HepG2 (cell line): ENCODE data around the gene PLEKHG2. TPM values are rescaled to one million over a fixed set of nuclear protein-coding genes. Genes with fewer than 3 reads are reported as not detected.

Experiments used
- BCLAF1 ChIP-seq: fragments of 450-650 bp; IDR thresholded peaks from 2 replicates; pipeline ENCODE4 v1.6.1; 2017; ENCODE audit warnings: mild to moderate bottlenecking
- ETS1 ChIP-seq: sonication (generic); formaldehyde crosslinking; IDR thresholded peaks from 2 replicates; pipeline ENCODE4 v1.4.0; 2020; ENCODE audit warnings: missing genetic modification reagents
- FIP1L1 ChIP-seq: fragments of 200-400 bp; formaldehyde crosslinking; IDR thresholded peaks from 2 replicates; pipeline ENCODE4 v1.6.1; 2018; ENCODE audit warnings: low read depth, mild to moderate bottlenecking, low read length, moderate library complexity, borderline replicate concordance; ENCODE audit not compliant: insufficient read depth
- FOXC1 ChIP-seq: sonication (generic); formaldehyde crosslinking; IDR thresholded peaks from 2 replicates; pipeline ENCODE4 v1.8.0; 2022; ENCODE audit warnings: mild to moderate bottlenecking, missing genetic modification reagents, borderline replicate concordance
- FOXP1 ChIP-seq, 2 experiments: fragments of 450-650 bp in 1 of 2; IDR thresholded peaks; 2 replicates each; pipeline ENCODE4 v1.6.1; 2017 to 2018; ENCODE audit warnings: antibody characterized with exemption in 1 of 2
- FUBP1 ChIP-seq: sonication (generic); formaldehyde crosslinking; IDR thresholded peaks from 2 replicates; pipeline ENCODE4 v1.5.1; 2020; ENCODE audit warnings: missing genetic modification reagents, mild to moderate bottlenecking, borderline replicate concordance
- HINFP ChIP-seq: sonication (generic); formaldehyde crosslinking; IDR thresholded peaks from 2 replicates; pipeline ENCODE4 v1.4.0; 2020; ENCODE audit warnings: low read depth, mild to moderate bottlenecking, missing genetic modification reagents
- IRF2 ChIP-seq: IDR thresholded peaks from 2 replicates; pipeline ENCODE4 v1.6.1; 2018; ENCODE audit warnings: missing genetic modification reagents, missing compliant biosample characterization
- MEF2D ChIP-seq: sonication (generic); formaldehyde crosslinking; IDR thresholded peaks from 2 replicates; pipeline ENCODE4 v1.5.1; 2020; ENCODE audit warnings: mild to moderate bottlenecking, missing genetic modification reagents
- NR2F2 ChIP-seq: IDR thresholded peaks from 2 replicates; pipeline ENCODE4 v1.6.1; 2012; ENCODE audit warnings: low read depth, inconsistent platforms, borderline replicate concordance
- SRSF9 ChIP-seq: fragments of 200-400 bp; formaldehyde crosslinking; IDR thresholded peaks from 2 replicates; pipeline ENCODE4 v1.6.1; 2018; ENCODE audit warnings: borderline replicate concordance, mild to moderate bottlenecking, low read depth, low read length; ENCODE audit not compliant: insufficient read depth, poor library complexity, severe bottlenecking
- TARDBP ChIP-seq: sonication (generic); formaldehyde crosslinking; IDR thresholded peaks from 2 replicates; pipeline ENCODE4 v1.8.0; 2022; ENCODE audit warnings: mild to moderate bottlenecking, missing genetic modification reagents
- U2AF1 ChIP-seq: fragments of 200-400 bp; formaldehyde crosslinking; optimal IDR thresholded peaks from 2 replicates; pipeline ENCODE3; 2017; ENCODE audit warnings: mild to moderate bottlenecking, low read depth, low read length
- ZBTB26 ChIP-seq: IDR thresholded peaks from 2 replicates; pipeline ENCODE4 v1.6.1; 2016; ENCODE audit warnings: missing compliant biosample characterization, missing genetic modification reagents, borderline replicate concordance
- ZNF143 ChIP-seq: sonication (generic); formaldehyde crosslinking; IDR thresholded peaks from 2 replicates; pipeline ENCODE4 v1.4.0; 2020; ENCODE audit warnings: missing genetic modification reagents
- ZNF234 ChIP-seq: sonication (generic); formaldehyde crosslinking; conservative IDR thresholded peaks from 2 replicates; pipeline ENCODE4 v1.5.1; 2020; ENCODE audit warnings: mild to moderate bottlenecking, missing genetic modification reagents
- ZNF260 ChIP-seq: sonication (generic); formaldehyde crosslinking; IDR thresholded peaks from 2 replicates; pipeline ENCODE4 v1.4.0; 2020; ENCODE audit warnings: missing genetic modification reagents, low read depth, mild to moderate bottlenecking, borderline replicate concordance
- ZNF501 ChIP-seq: sonication (generic); formaldehyde crosslinking; IDR thresholded peaks from 2 replicates; pipeline ENCODE4 v1.5.1; 2020; ENCODE audit warnings: mild to moderate bottlenecking, moderate library complexity, missing genetic modification reagents
- ZNF557 ChIP-seq: sonication (generic); formaldehyde crosslinking; IDR thresholded peaks from 2 replicates; pipeline ENCODE4 v1.4.0; 2020; ENCODE audit warnings: missing genetic modification reagents
- polyA plus RNA-seq, 8 experiments: library from polyadenylated mRNA; depleted of rRNA in 3 of 8; stranded (reverse) in 7 of 8; unstranded in 1 of 8; fragments of >200 nt; fragmentation: Illumina TruSeq in 4 of 8; extraction: Trizol in 4 of 8; gene quantifications; 2 replicates each; pipeline versions ENCODE4 v1.2.1 to v1.2.3, GENCODE V29; 2011 to 2016; ENCODE audit warnings: low read depth in 4 of 8, missing spikeins in 1 of 8, mixed read lengths in 1 of 8; ENCODE audit not compliant: insufficient read depth in 1 of 8
- total RNA-seq, 5 experiments: library from RNA; depleted of rRNA; stranded (reverse); fragments of >200 nt; fragmentation: Illumina TruSeq; extraction: Trizol; gene quantifications; 2 replicates each; pipeline ENCODE4 v1.2.3, GENCODE V29; 2016; ENCODE audit warnings: low read depth in 1 of 5

Gene PLEKHG2
- total and polyA plus RNA-seq, 2 of the 13 experiments (the other 11 are each of a cell fraction or from before 2014, with no cell fraction given), result 3.6 to 6.8 TPM

- TF ChIP-seq FUBP1 (CRISPR knock-in tag) (no peak), FIP1L1 (no peak), HINFP (CRISPR knock-in tag) (0 out of 2 replicates have a peak, but pooled peaks have one; percentile 61), ZNF260 (CRISPR knock-in tag) (no peak), ETS1 (CRISPR knock-in tag) (no peak), NR2F2 (peak; percentile 9; the same call in 1 of the 2 replicates), BCLAF1 (no peak), U2AF1 (no peak), TARDBP (peak; percentile 93), ZNF501 (peak; percentile 91; the same call in 1 of the 2 replicates), ZBTB26 (CRISPR knock-in tag) (peak; percentile 72), ZNF143 (CRISPR knock-in tag) (no peak), ZNF557 (no peak), SRSF9 (no peak), IRF2 (peak; percentile 93), FOXC1 (CRISPR knock-in tag) (peak; percentile 68; the same call in 1 of the 2 replicates), MEF2D (peak; percentile 84), FOXP1 (IDR thresholded peaks at IDR 0.05) (no peak), FOXP1 (CRISPR knock-in tag; IDR thresholded peaks at IDR 0.05) (peak; percentile 68), ZNF234 (CRISPR knock-in tag) (no peak)
Observed at GRCh38 chr19:39397360-39398296, 14.8 kb upstream of the PLEKHG2 start (continued).
